Stimulated activated CD4-positive, alpha-beta T cell treated with anti-CD3 and anti-CD28 coated beads, TNF-alpha, amount 100 ng/mL, for 1 hour (primary cell): ENCODE data around the gene KLHDC2.
"Not testable (repeated sequence)": the region's sequence is repeated elsewhere in the genome, so short reads cannot be mapped to it uniquely, and the experiment has no call there.

Experiments used
- DNase-seq, 3 donors: peaks; one replicate each; pipeline ENCODE4 v3.0.0-alpha.2; 2020; ENCODE audit warnings: low read depth in 3 of 3, low spot score in 1 of 3

Gene KLHDC2

GRCh38 chr14:49767571-49768300, at the start of gene KLHDC2:
TSS of gene KLHDC2 (plus strand) at chr14:49768153. CDS start at chr14:49768469, 316 bp downstream.
- peak; percentile 63 to 78 (median 77) for DNase-seq

GRCh38 chr14:49720744-49721143, 47.2 kb upstream of the KLHDC2 start:
- no peak for DNase-seq

GRCh38 chr14:49721733-49722435, 46.1 kb upstream of the KLHDC2 start:
- DNase-seq, result not testable (repeated sequence)

- DNase-seq, result no peak
These were observed 40.8 kb upstream of the KLHDC2 start for GRCh38 chr14:49727171-49727570.

GRCh38 chr14:49732896-49733295, 35.1 kb upstream of the KLHDC2 start:
- no peak for DNase-seq

GRCh38 chr14:49733836-49734235, 34.1 kb upstream of the KLHDC2 start:
- DNase-seq, result no peak

- DNase-seq, result not testable (repeated sequence)
These were observed 32.3 kb upstream of the KLHDC2 start for GRCh38 chr14:49735669-49736068.

- DNase-seq, result no peak
These were observed 22.8 kb upstream of the KLHDC2 start for GRCh38 chr14:49745191-49745590.

GRCh38 chr14:49746476-49746875, 21.5 kb upstream of the KLHDC2 start:
- DNase-seq, result not testable (repeated sequence)

- no peak for DNase-seq
These were observed 13.3 kb upstream of the KLHDC2 start for GRCh38 chr14:49754570-49755097.

- DNase-seq, result no peak
These were observed 12.6 kb upstream of the KLHDC2 start for GRCh38 chr14:49755378-49755777.

GRCh38 chr14:49761839-49762551, 6.0 kb upstream of the KLHDC2 start:
- no peak for DNase-seq

GRCh38 chr14:49766839-49767238, 1.1 kb upstream of the KLHDC2 start:
- no peak for DNase-seq

- DNase-seq, result no peak
These were observed 733 bp upstream of the KLHDC2 start for GRCh38 chr14:49767270-49767570.

- DNase-seq, result peak in 1 of 3 donors; percentile 44
These were observed 558 bp downstream of the KLHDC2 start for GRCh38 chr14:49768301-49769121.

GRCh38 chr14:49769171-49769570, 1.2 kb downstream of the KLHDC2 start:
- no peak for DNase-seq

GRCh38 chr14:49769581-49770211, 1.7 kb downstream of the KLHDC2 start:
- no peak for DNase-seq

- DNase-seq, result no peak
These were observed 2.4 kb downstream of the KLHDC2 start for GRCh38 chr14:49770212-49770817.

GRCh38 chr14:49771691-49772090, 3.7 kb downstream of the KLHDC2 start:
- DNase-seq, result not testable (repeated sequence)

GRCh38 chr14:49774106-49774505, 6.2 kb downstream of the KLHDC2 start:
- DNase-seq, result no peak
